Measurements from ENCODE around the gene TIPARP.

TIPARP gene

DNA sequence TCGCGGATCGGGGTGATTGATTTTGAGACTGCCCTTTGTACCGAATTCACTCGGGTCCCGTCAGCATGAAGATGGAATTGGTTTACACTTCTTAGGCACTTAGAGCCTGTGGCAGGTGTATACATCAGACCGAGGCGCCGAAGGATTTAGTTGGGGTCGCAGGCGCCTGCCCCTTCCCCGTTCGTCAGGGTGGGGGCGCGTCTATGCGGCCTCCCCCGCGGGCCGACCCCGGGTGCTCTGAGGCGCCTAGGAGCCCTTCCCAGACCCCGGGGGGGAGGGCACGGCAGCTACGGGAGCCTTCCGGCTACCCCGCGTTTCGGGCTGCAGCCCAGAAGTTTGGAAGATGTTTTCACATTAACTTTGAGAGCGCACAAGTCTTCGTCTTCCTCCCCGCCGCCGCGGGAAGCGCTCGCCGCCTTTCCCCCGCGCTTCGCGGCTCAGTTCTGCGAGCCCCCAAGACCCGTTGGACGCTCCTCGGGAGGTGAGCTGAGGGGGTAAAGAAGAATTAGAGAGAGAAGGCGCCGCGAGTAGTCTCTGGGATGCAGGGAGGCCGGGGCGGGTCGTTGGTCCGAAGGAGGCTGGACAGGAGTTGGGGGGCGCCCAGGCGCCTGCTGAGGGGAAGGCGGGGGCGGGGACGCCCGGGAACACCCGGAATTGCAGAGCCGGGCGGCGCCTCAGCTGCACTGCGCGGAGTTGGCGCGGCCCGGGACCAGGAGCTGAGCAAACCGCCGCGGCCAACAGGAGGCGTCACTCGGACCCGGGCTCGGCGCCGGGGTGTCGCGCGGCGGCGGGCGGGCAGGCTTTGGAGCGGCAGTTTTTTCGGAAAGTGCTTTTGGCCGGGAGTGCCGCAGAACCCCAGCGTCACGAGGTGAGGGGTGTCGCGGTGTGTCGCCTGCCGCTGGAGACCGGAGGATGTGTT lies 780 bp downstream of the TIPARP start:
- TF ChIP-seq, protein P1, sequence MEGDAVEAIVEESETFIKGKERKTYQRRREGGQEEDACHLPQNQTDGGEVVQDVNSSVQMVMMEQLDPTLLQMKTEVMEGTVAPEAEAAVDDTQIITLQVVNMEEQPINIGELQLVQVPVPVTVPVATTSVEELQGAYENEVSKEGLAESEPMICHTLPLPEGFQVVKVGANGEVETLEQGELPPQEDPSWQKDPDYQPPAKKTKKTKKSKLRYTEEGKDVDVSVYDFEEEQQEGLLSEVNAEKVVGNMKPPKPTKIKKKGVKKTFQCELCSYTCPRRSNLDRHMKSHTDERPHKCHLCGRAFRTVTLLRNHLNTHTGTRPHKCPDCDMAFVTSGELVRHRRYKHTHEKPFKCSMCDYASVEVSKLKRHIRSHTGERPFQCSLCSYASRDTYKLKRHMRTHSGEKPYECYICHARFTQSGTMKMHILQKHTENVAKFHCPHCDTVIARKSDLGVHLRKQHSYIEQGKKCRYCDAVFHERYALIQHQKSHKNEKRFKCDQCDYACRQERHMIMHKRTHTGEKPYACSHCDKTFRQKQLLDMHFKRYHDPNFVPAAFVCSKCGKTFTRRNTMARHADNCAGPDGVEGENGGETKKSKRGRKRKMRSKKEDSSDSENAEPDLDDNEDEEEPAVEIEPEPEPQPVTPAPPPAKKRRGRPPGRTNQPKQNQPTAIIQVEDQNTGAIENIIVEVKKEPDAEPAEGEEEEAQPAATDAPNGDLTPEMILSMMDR (IDR thresholded peaks at IDR 0.05; ENCODE audit: control insufficient read depth, extremely low read depth, insufficient read depth) = peak; percentile 54
- no peak for DNase-seq (ENCODE audit: low read depth)

DNA sequence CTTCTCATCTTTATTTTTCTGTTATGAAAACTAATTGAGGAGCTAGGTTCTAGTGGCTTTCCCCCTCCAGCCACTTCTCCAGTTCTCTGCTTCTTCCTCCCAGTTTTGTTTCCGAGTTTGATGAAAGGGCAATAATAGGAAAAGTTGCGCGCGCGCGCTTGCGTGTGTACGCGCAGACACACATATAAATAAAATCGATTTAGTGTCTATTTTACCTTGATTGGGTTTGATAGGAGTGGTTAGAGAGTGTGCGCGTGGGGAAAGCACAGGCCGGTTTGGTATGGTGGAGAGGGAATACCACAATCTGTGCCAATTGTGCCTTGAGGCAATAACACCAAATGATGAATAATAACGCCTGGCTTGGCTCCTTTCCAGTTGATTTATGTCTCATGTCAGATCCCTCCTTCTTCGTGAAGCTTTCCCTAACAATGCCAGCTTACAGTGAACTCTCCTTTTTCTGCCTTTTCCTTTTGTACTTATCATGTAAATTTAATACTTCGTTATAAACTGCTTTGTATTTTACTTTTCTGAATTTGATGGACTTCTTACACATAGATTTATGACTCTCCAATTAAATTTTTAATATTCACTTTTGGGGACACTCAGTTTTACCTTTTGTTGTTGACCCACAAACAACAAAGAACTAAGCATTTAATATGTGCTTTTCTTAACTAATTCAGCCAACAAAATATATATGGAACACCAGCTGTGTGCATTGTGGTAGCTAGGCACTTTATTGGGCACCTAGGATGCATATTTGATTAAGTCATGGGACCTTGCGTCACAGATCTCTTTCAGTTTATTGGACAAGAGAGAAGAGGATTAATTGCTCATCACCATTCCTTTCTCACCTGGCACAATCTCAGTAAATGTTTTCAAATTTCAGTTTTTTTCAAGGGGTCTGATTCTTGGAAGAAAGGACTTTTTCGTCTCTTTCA lies 1.7 kb downstream of the TIPARP start:
- TF ChIP-seq, protein P1 (IDR thresholded peaks at IDR 0.05; ENCODE audit: control insufficient read depth, extremely low read depth, insufficient read depth) = no peak
- peak; percentile 50 for DNase-seq (ENCODE audit: low read depth)

More for the DNA sequence above, 780 bp downstream of the TIPARP start:
- peak overlapping the region; percentile 66 for H3K4me3 ChIP-seq (ENCODE audit: low read depth, low read length)

DNA sequence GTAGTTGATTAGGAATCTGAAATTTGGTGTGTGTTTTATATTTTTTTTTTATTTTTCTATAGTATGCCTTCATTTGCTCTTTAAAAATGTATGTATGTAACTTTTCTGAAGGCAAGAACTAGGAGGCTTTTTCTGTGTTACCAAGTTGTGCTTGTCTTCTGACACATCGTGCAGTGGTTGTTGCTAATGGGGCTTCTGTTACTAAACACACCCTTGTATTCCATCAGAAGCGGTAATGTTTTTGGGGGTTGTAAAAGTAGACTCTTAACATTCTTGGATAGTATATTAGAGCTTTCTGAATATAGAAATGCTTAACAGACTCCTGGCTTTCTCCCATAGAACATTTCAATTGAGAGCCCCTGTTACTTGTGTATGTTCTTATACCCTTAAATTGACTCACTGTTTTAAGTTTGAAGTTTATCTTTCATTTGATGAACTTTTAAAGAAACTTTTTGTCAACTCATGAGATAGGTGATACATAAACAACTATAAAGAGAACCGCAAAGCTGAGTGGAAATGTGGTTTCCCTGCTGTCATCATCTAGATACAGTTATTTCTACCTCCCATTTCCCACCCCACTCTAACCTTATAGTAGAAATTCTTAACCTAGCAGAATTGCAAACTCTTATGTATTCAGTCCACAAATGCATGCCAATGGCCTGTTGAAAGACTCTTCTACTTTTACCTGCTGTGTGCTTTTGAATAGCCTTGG lies 2.5 kb downstream of the TIPARP start:
- H3K4me3 ChIP-seq (ENCODE audit: low read depth, low read length) = no peak overlapping the region
- TF ChIP-seq, protein P1 (IDR thresholded peaks at IDR 0.05; ENCODE audit: control insufficient read depth, extremely low read depth, insufficient read depth) = no peak
- DNase-seq (ENCODE audit: low read depth) = no peak

More for the DNA sequence above, 1.7 kb downstream of the TIPARP start:
- peak overlapping the region; percentile 66 for H3K4me3 ChIP-seq (ENCODE audit: low read depth, low read length)

DNA sequence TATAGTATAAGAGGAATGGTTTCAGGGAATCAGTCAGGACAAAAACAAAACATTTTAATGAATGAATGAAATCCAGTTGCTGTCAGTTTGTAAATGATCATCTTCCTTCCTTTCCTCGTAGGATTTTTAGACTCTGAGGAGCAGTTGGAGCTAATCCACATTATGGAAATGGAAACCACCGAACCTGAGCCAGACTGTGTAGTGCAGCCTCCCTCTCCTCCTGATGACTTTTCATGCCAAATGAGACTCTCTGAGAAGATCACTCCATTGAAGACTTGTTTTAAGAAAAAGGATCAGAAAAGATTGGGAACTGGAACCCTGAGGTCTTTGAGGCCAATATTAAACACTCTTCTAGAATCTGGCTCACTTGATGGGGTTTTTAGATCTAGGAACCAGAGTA lies 3.1 kb downstream of the TIPARP start:
- TF ChIP-seq, protein P1 (IDR thresholded peaks at IDR 0.05; ENCODE audit: control insufficient read depth, extremely low read depth, insufficient read depth) = no peak
- no peak overlapping the region for H3K4me3 ChIP-seq (ENCODE audit: low read depth, low read length)
- DNase-seq (ENCODE audit: low read depth) = no peak

DNA sequence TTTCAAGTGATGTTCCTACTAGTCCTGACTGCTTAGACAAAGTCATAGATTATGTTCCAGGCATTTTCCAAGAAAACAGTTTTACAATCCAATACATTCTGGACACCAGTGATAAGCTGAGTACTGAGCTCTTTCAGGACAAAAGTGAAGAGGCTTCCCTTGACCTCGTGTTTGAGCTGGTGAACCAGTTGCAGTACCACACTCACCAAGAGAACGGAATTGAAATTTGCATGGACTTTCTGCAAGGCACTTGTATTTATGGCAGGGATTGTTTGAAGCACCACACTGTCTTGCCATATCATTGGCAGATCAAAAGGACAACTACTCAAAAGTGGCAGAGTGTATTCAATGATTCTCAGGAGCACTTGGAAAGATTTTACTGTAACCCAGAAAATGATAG lies 3.8 kb downstream of the TIPARP start:
- TF ChIP-seq, protein P1 (IDR thresholded peaks at IDR 0.05; ENCODE audit: control insufficient read depth, extremely low read depth, insufficient read depth) = no peak
- H3K4me3 ChIP-seq (ENCODE audit: low read depth, low read length) = no peak overlapping the region
- DNase-seq (ENCODE audit: low read depth) = no peak

DNA sequence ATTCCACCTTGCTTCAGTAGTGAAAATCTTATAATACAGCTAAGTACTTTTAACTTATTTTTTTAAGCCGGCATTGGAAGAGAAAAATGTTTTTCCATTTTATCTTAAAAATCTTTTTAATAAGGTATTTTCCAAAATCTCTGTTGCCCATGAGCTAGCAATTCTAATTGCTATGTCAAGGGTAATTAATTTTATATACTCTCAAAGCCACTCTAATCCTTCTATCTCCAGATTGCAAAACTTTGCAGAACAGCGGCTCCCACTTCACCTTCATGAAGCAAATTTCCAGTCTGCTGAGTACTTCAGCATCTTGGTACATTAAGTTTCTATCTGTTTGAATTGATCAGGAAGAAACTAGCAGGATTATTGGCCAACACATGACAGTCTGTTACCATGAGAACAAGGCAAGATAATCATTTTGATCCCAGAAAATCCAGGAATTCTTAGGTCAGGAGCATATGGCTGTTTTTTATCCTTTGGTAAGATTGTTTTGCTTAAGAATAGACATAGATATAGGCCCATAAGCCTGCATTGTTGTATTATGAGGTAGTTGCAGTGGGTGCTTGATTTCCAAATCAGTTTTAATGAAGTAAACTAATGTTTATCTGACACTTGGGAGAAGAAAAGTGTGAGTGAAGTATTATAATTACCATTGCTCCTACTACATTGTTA lies 6.0 kb downstream of the TIPARP start:
- TF ChIP-seq, protein P1 (IDR thresholded peaks at IDR 0.05; ENCODE audit: control insufficient read depth, extremely low read depth, insufficient read depth) = no peak
- no peak overlapping the region for H3K4me3 ChIP-seq (ENCODE audit: low read depth, low read length)
- DNase-seq (ENCODE audit: low read depth) = no peak

Data from LNCaP clone FGC (cell line).